ENCODE measurements around the gene MALAT1.
"Not testable (repeated sequence)": the region's sequence is repeated elsewhere in the genome, so short reads cannot be mapped to it uniquely, and the experiment has no call there.

Gene MALAT1

DNA sequence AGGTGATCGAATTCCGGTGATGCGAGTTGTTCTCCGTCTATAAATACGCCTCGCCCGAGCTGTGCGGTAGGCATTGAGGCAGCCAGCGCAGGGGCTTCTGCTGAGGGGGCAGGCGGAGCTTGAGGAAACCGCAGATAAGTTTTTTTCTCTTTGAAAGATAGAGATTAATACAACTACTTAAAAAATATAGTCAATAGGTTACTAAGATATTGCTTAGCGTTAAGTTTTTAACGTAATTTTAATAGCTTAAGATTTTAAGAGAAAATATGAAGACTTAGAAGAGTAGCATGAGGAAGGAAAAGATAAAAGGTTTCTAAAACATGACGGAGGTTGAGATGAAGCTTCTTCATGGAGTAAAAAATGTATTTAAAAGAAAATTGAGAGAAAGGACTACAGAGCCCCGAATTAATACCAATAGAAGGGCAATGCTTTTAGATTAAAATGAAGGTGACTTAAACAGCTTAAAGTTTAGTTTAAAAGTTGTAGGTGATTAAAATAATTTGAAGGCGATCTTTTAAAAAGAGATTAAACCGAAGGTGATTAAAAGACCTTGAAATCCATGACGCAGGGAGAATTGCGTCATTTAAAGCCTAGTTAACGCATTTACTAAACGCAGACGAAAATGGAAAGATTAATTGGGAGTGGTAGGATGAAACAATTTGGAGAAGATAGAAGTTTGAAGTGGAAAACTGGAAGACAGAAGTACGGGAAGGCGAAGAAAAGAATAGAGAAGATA, at the start of gene MALAT1:
TSS of gene MALAT1 (plus strand) at position 69 of the 736 bp plus-strand sequence.
- H3K4me3 ChIP-seq (ENCODE audit: low read depth, low read length) = peak within 1 kb of the TSS; percentile 98
- H3K27me3 ChIP-seq (ENCODE audit: insufficient read depth, low read length) = no peaks in the 10 kb centered on the region
- H2AFZ ChIP-seq (ENCODE audit: low read length, unreplicated experiment) = peak within 1 kb of the TSS; percentile 54
- H3K79me2 ChIP-seq (ENCODE audit: control insufficient read depth, insufficient read depth, low read length, unreplicated experiment) = peaks cover 82% of the 10 kb centered on the region
- peak within 1 kb of the TSS; percentile 99 for H3K27ac ChIP-seq (ENCODE audit: low read depth, low read length)
- H3K4me1 ChIP-seq (ENCODE audit: control insufficient read depth, insufficient read depth, low read length, unreplicated experiment) = peaks cover 31% of the 10 kb centered on the region
- peaks cover 51% of the 10 kb centered on the region for H3K36me3 ChIP-seq (ENCODE audit: insufficient read depth, low read length)

DNA sequence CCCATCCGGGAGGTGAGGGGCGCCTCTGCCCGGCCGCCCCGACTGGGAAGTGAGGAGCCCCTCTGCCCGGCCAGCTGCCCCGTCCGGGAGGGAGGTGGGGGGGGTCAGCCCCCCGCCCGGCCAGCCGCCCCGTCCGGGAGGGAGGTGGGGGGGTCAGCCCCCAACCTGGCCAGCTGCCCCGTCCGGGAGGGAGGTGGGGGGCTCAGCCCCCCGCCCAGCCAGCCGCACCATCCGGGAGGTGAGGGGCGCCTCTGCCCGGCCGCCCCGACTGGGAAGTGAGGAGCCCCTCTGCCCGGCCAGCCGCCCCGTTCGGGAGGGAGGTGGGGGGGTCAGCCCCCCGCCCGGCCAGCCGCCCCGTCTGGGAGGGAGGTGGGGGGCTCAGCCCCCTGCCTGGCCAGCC, 47.5 kb upstream of the MALAT1 start:
- not testable (repeated sequence) for H3K4me3 ChIP-seq (ENCODE audit: low read depth, low read length); H3K27me3 ChIP-seq (ENCODE audit: insufficient read depth, low read length); H3K27ac ChIP-seq (ENCODE audit: low read depth, low read length); H3K36me3 ChIP-seq (ENCODE audit: insufficient read depth, low read length); H2AFZ ChIP-seq (ENCODE audit: low read length, unreplicated experiment)
- H3K4me1 ChIP-seq (ENCODE audit: control insufficient read depth, insufficient read depth, low read length, unreplicated experiment) = peaks cover 39% of the 10 kb centered on the region
- H3K79me2 ChIP-seq (ENCODE audit: control insufficient read depth, insufficient read depth, low read length, unreplicated experiment) = peaks cover 14% of the 10 kb centered on the region

DNA sequence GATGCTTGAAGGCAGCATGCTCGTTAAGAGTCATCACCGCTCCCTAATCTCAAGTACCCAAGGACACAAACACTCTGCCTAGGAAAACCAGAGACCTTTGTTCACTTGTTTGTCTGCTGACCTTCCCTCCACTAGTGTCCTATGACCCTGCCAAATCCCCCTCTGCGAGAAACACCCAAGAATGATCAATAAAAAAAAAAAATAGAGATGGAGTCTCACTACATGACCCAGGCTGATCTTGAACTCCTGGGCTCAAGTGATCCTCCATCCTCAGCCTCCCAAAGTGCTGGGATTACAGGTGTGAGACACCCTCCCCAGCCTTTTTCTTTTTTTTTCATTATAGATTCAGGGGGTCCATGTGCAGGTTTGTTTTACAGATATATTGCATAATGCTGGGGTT, 46.6 kb upstream of the MALAT1 start:
- Histone ChIP-seq H3K79me2 (ENCODE audit: control insufficient read depth, insufficient read depth, low read length, unreplicated experiment) (peaks cover 18% of the 10 kb centered on the region), H3K4me1 (ENCODE audit: control insufficient read depth, insufficient read depth, low read length, unreplicated experiment) (peaks cover 38% of the 10 kb centered on the region), H3K27ac (ENCODE audit: low read depth, low read length) (peak overlapping the region; percentile 81)
- H3K27me3 ChIP-seq (ENCODE audit: insufficient read depth, low read length); H2AFZ ChIP-seq (ENCODE audit: low read length, unreplicated experiment); H3K4me3 ChIP-seq (ENCODE audit: low read depth, low read length); H3K36me3 ChIP-seq (ENCODE audit: insufficient read depth, low read length): not testable (repeated sequence)

DNA sequence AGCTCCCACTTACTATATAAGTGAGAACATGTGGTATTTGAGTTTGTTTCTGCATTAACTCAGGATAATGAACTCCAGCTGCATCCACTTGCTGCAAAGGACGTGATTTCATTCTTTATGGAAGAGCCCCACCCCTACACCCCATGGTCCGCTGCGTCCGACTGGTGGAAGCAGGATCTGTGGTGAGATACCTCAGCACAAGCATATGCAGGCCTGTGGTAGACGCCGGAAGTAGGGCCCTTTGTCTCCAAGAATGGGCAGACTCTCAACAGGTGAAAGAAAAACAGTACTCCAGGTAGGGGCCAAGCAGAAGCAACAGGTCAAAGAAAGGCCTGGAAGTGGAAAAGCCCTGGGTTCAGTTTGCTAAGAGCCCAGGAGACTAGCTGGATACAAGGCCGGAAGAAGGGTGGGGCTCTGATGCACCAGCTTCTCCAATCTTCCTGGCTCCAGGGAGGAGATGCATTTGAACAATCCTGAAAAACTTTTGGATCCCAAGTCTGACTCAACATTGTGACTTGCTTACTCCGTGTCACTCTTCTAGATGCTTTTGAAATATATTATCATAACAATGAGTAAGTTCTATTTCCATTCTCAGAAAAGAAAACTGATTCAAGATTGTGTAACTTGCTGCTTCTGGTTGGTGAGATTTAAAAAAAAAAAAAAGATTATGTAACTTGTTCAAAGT, 45.9 kb upstream of the MALAT1 start:
- peaks cover 9% of the 10 kb centered on the region; the same call in 1 of the 2 replicates for H3K36me3 ChIP-seq (ENCODE audit: insufficient read depth, low read length)
- no peak overlapping the region for H2AFZ ChIP-seq (ENCODE audit: low read length, unreplicated experiment)
- peak overlapping the region; percentile 81 for H3K27ac ChIP-seq (ENCODE audit: low read depth, low read length)
- H3K27me3 ChIP-seq (ENCODE audit: insufficient read depth, low read length) = no peaks in the 10 kb centered on the region
- H3K4me1 ChIP-seq (ENCODE audit: control insufficient read depth, insufficient read depth, low read length, unreplicated experiment) = peaks cover 36% of the 10 kb centered on the region
- H3K4me3 ChIP-seq (ENCODE audit: low read depth, low read length) = no peak overlapping the region
- peaks cover 18% of the 10 kb centered on the region for H3K79me2 ChIP-seq (ENCODE audit: control insufficient read depth, insufficient read depth, low read length, unreplicated experiment)

DNA sequence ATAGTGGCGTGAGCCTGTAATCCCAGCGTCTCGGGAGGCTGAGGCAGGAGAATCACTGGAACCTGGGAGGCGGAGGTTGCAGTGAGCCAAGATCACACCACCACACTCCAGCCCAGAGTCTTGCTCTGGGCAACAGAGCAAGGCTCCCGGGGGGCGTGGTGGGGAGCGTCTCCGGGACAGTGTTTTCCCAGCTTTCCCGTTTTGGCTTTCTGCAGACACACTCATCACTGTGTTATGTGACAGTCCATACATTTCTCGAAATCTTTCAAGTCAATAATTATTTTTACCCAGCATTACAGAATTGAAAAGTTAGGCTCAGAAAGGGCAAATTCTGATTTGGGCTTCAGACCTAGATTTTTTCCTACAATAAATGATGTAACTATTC, 44.5 kb upstream of the MALAT1 start:
- Histone ChIP-seq H3K79me2 (ENCODE audit: control insufficient read depth, insufficient read depth, low read length, unreplicated experiment) (peaks cover 18% of the 10 kb centered on the region), H3K4me3 (ENCODE audit: low read depth, low read length) (peak overlapping the region; percentile 82), H3K27me3 (ENCODE audit: insufficient read depth, low read length) (no peaks in the 10 kb centered on the region), H3K27ac (ENCODE audit: low read depth, low read length) (peak overlapping the region; percentile 81), H2AFZ (ENCODE audit: low read length, unreplicated experiment) (no peak overlapping the region), H3K4me1 (ENCODE audit: control insufficient read depth, insufficient read depth, low read length, unreplicated experiment) (peaks cover 29% of the 10 kb centered on the region), H3K36me3 (ENCODE audit: insufficient read depth, low read length) (peaks cover 7% of the 10 kb centered on the region; the same call in 1 of the 2 replicates)

DNA sequence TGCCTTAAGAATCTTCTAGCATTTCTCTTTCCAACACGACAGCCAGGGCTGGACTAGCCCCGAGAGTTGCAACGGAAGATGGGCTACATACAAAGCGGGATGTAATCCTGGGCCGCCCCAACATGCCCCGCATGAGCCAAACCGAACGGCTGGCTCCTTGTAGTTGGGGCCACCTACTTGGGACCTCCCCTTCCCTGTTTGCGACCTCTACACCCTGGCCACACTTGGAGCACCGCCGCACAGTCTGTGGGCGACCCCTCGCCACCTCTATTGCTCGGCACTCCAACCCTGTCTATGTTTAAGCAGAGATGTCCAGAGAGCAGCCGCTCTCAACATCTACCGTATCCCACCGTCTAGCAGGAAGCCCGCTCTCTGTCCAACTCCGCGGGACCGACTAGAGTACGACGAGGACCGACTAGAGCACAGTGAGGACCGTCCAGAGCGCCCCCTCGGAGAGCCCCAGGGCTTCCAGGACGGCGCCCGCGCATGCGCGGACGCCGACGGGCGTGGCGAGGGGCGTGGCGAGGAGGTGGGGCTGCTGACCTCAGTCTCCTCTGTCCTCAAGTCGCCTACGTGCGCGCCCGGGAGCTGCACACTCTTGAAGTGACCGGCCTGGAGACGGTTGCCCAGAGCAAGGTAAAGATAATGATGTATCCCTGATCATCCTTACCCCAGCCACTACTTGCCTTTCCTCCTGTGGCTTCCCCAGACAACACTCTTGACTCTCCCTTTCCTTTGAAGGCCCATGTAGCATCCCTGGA, 44.0 kb upstream of the MALAT1 start:
- no peak overlapping the region for H2AFZ ChIP-seq (ENCODE audit: low read length, unreplicated experiment)
- H3K36me3 ChIP-seq (ENCODE audit: insufficient read depth, low read length) = peaks cover 7% of the 10 kb centered on the region; the same call in 1 of the 2 replicates
- peaks cover 18% of the 10 kb centered on the region for H3K79me2 ChIP-seq (ENCODE audit: control insufficient read depth, insufficient read depth, low read length, unreplicated experiment)
- no peaks in the 10 kb centered on the region for H3K27me3 ChIP-seq (ENCODE audit: insufficient read depth, low read length)
- H3K4me1 ChIP-seq (ENCODE audit: control insufficient read depth, insufficient read depth, low read length, unreplicated experiment) = peaks cover 29% of the 10 kb centered on the region
- H3K27ac ChIP-seq (ENCODE audit: low read depth, low read length) = peak overlapping the region; percentile 81
- peak overlapping the region; percentile 82 for H3K4me3 ChIP-seq (ENCODE audit: low read depth, low read length)

DNA sequence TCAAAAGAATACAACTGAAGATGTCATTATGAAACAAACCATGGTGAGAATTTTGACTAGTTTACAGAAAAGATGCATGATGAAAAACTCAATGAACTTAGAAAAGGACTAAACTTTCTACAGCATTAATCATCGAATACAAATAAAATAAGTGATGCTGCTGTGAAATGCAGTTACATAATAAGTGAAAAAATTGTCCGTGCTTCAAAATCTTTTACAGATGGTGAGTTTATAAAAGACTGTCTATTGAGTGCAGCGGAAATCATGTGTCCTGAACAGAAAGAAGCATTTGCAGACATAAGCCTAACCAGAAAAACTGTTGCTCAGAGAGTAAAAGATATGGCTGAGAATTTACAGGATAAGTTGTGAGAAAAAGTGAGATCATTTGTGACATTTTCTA, 42.4 kb upstream of the MALAT1 start:
- Histone ChIP-seq H3K36me3 (ENCODE audit: insufficient read depth, low read length) (peaks cover 7% of the 10 kb centered on the region; the same call in 1 of the 2 replicates), H3K4me1 (ENCODE audit: control insufficient read depth, insufficient read depth, low read length, unreplicated experiment) (peaks cover 29% of the 10 kb centered on the region), H3K4me3 (ENCODE audit: low read depth, low read length) (peak overlapping the region; percentile 22), H3K27me3 (ENCODE audit: insufficient read depth, low read length) (no peaks in the 10 kb centered on the region), H2AFZ (ENCODE audit: low read length, unreplicated experiment) (no peak overlapping the region), H3K79me2 (ENCODE audit: control insufficient read depth, insufficient read depth, low read length, unreplicated experiment) (peaks cover 18% of the 10 kb centered on the region), H3K27ac (ENCODE audit: low read depth, low read length) (no peak overlapping the region)

DNA sequence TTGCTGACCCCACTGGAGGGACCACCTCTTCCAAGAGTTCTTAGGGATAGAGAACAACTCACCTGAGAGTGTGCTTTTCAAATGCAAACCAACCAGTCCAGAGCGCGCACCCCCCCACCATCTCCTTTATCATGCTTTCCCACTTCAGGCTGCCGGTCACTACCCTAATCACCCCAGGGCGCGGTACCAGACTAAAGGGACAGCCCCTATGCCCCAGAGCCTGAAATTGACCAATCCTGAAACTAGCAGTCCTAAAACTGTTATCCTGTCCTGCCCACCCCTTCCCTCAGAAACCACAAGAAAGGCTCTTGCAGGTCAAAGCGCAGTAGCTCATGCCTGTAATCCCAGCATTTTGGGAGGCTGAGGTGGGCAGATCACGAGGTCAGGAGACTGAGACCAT, 39.3 kb upstream of the MALAT1 start:
- H3K4me3 ChIP-seq (ENCODE audit: low read depth, low read length) = no peak overlapping the region
- peaks cover 7% of the 10 kb centered on the region; the same call in 1 of the 2 replicates for H3K36me3 ChIP-seq (ENCODE audit: insufficient read depth, low read length)
- no peaks in the 10 kb centered on the region for H3K27me3 ChIP-seq (ENCODE audit: insufficient read depth, low read length)
- H3K79me2 ChIP-seq (ENCODE audit: control insufficient read depth, insufficient read depth, low read length, unreplicated experiment) = peaks cover 13% of the 10 kb centered on the region
- H3K27ac ChIP-seq (ENCODE audit: low read depth, low read length) = no peak overlapping the region
- H2AFZ ChIP-seq (ENCODE audit: low read length, unreplicated experiment) = no peak overlapping the region
- H3K4me1 ChIP-seq (ENCODE audit: control insufficient read depth, insufficient read depth, low read length, unreplicated experiment) = peaks cover 13% of the 10 kb centered on the region

DNA sequence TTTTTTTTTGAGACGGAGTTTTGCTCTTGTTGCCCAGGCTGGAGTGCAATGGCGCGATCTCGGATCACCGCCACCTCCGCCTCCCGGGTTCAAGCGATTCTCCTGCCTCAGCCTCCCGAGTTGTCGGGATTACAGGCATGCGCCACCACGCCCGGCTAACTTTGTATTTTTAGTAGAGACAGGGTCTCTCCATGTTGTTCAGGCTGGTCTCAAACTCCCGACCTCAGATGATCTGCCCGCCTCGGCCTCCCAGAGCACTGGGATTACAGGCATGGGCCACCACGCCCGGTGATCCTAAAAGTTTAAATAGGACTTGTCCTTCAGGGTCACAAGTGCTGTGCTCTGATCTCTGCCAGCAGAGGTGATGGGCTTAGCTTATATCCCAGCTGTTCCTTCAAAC, 33.4 kb upstream of the MALAT1 start:
- not testable (repeated sequence) for H3K27ac ChIP-seq (ENCODE audit: low read depth, low read length); H3K4me3 ChIP-seq (ENCODE audit: low read depth, low read length); H2AFZ ChIP-seq (ENCODE audit: low read length, unreplicated experiment); H3K79me2 ChIP-seq (ENCODE audit: control insufficient read depth, insufficient read depth, low read length, unreplicated experiment); H3K36me3 ChIP-seq (ENCODE audit: insufficient read depth, low read length); H3K4me1 ChIP-seq (ENCODE audit: control insufficient read depth, insufficient read depth, low read length, unreplicated experiment); H3K27me3 ChIP-seq (ENCODE audit: insufficient read depth, low read length)

DNA sequence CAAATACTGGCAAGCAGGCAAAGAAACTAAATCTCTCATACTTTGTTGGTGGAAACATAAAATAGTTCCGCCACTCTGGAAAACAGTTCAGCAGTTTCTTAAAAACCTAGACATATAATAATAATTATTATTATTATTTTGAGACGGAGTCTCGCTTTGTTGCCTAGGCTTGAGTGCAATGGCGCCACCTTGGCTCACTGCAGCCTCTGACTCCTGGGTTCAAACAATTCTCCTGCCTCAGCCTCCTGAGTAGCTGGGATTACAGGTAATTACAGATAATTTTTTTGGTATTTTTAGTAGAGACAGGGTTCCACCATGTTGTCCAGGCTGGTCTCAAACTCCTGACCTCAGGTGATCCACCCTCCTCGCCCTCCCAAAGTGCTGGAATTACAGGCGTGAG, 31.5 kb upstream of the MALAT1 start:
- H3K27ac ChIP-seq (ENCODE audit: low read depth, low read length); H2AFZ ChIP-seq (ENCODE audit: low read length, unreplicated experiment); H3K36me3 ChIP-seq (ENCODE audit: insufficient read depth, low read length); H3K27me3 ChIP-seq (ENCODE audit: insufficient read depth, low read length); H3K4me3 ChIP-seq (ENCODE audit: low read depth, low read length); H3K79me2 ChIP-seq (ENCODE audit: control insufficient read depth, insufficient read depth, low read length, unreplicated experiment): not testable (repeated sequence)
- H3K4me1 ChIP-seq (ENCODE audit: control insufficient read depth, insufficient read depth, low read length, unreplicated experiment) = peaks cover 13% of the 10 kb centered on the region
